AG04449 (cell line): ENCODE results near the gene C9orf153.

Experiments used
- CTCF ChIA-PET: fragments of 350-600 bp; formaldehyde crosslinking; extraction: SDS; loops from one replicate; lab custom pipeline; 2021; ENCODE audit warnings: antibody characterized with exemption; lab: Yijun Ruan, JAX
- POLR2A ChIA-PET: fragments of 400-600, 350-600 bp; formaldehyde crosslinking; extraction: SDS; loops from one replicate; lab custom pipeline; 2020; ENCODE audit warnings: antibody characterized with exemption, inconsistent platforms; lab: Yijun Ruan, JAX
- DNase-seq: peaks from one replicate; pipeline ENCODE4 v3.0.0-alpha.2; 2010; ENCODE audit warnings: low read depth, low spot score
- H3K4me3 ChIP-seq: 2 replicates; pipeline ENCODE4 v1.5.1; 2011; ENCODE audit warnings: low read depth, mild to moderate bottlenecking, control low read depth, low read length
- TF ChIP-seq, protein P1 (sequence below): IDR thresholded peaks from one replicate; pipeline ENCODE4 v1.5.1; 2011; ENCODE audit warnings: mild to moderate bottlenecking, moderate library complexity, low read length, control low read depth, inconsistent platforms; ENCODE audit not compliant: insufficient read depth; ENCODE audit errors: missing control alignments

Gene C9orf153

DNA sequence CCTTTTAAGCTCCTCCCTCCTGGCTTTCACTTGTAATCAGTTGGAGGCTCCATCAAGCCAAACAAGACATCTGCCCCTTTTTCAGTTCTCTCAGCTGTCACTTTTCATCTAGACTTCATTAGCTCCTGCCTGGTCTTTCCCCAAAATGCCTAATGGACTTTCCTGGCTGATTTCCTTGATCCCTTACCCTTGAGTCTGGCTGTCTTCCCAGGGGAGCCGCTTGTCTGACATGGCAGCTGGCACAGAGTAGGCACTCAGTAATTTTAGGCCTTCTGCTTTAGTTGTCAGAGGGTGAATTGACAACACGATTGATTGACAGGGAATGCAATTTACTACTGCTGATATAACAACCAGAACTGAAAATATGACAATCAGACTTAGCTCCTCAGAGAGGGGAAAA is 2.1 kb downstream of the C9orf153 start:
- TF ChIP-seq, protein P1, sequence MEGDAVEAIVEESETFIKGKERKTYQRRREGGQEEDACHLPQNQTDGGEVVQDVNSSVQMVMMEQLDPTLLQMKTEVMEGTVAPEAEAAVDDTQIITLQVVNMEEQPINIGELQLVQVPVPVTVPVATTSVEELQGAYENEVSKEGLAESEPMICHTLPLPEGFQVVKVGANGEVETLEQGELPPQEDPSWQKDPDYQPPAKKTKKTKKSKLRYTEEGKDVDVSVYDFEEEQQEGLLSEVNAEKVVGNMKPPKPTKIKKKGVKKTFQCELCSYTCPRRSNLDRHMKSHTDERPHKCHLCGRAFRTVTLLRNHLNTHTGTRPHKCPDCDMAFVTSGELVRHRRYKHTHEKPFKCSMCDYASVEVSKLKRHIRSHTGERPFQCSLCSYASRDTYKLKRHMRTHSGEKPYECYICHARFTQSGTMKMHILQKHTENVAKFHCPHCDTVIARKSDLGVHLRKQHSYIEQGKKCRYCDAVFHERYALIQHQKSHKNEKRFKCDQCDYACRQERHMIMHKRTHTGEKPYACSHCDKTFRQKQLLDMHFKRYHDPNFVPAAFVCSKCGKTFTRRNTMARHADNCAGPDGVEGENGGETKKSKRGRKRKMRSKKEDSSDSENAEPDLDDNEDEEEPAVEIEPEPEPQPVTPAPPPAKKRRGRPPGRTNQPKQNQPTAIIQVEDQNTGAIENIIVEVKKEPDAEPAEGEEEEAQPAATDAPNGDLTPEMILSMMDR: no peak
- POLR2A ChIA-PET: no interaction called here

GRCh38 chr9:86256653-86257052 is 2.8 kb downstream of the C9orf153 start:
- no peak overlapping the region for H3K4me3 ChIP-seq
- DNase-seq: no peak
- ChIA-PET CTCF (interaction anchor here (0.9 to 3.1 kb wide), 4 partner anchors 10 to 55 kb away, joined by 3 to 16 read pairs (median 8); no protein-coding TSS in a partner anchor), POLR2A (no interaction called here)
- TF ChIP-seq, protein P1: no peak

More for the DNA sequence above, 2.1 kb downstream of the C9orf153 start:
- H3K4me3 ChIP-seq: no peak overlapping the region
- DNase-seq: no peak
- CTCF ChIA-PET: interaction anchor here (2.5 to 3.1 kb wide), 3 partner anchors 18 to 55 kb away, joined by 6 to 16 read pairs (median 9); no protein-coding TSS in a partner anchor

GRCh38 chr9:86253577-86253976 is 5.9 kb downstream of the C9orf153 start:
- no peak overlapping the region for H3K4me3 ChIP-seq
- CTCF ChIA-PET: no interaction called here
- POLR2A ChIA-PET: no interaction called here
- TF ChIP-seq, protein P1: no peak
- no peak for DNase-seq

DNA sequence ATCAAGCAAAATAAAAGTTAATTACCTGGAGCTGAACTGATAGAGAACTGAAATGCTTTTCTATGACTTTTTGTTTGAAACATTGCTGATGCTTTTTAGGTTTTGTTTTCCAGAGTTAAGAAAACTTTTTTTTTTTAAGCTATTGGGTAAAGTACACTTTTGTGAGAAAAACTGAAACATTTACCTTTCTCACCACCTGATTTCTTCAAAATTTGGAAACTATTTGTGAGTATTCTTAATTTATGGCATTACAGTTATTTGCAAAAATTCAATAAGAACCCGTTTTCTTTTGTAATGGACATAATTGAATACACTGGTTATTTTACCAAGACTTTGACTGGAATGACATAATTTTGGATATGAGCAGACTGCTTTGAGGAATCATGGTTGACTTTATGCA is 6.6 kb downstream of the C9orf153 start:
- CTCF ChIA-PET: no interaction called here
- POLR2A ChIA-PET: no interaction called here
- no peak for DNase-seq
- TF ChIP-seq, protein P1: no peak
- no peak overlapping the region for H3K4me3 ChIP-seq

- no peak overlapping the region for H3K4me3 ChIP-seq
- TF ChIP-seq, protein P1: no peak
- no peak for DNase-seq
- ChIA-PET POLR2A (no interaction called here), CTCF (interaction anchor here (1.2 to 1.4 kb wide), 2 partner anchors 9 to 12 kb away, joined by 3 read pairs; no protein-coding TSS in a partner anchor)
Observed at GRCh38 chr9:86250123-86250522, 9.3 kb downstream of the C9orf153 start.

DNA sequence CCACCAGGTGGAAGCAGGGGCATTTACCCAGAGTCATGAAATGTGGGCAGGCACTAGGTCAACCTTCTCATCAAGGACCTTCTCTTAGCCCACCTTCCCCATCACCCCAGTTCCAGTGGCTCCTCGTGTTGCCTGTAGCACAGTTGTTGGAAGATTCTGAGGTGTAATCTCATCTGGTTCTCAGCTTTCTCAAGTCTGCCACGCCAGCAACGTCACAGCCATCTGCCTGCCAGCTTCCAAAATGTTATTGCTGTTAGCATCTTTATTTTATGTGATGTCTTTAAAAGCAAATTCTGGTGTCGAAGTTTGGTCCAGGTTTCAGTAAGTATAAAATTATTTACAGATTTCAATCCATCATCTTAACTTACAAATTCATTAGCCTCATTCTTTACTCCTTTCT is 10.7 kb downstream of the C9orf153 start:
- DNase-seq: no peak
- no peak overlapping the region for H3K4me3 ChIP-seq
- ChIA-PET CTCF (no interaction called here), POLR2A (no interaction called here)
- TF ChIP-seq, protein P1: no peak
